NCI-H1694 treated with DMSO at 0.1 percent for 48 hours (cell line): ENCODE results near the gene SEC31B.

Experiments used
- DNase-seq: peaks from one replicate; lab custom pipeline; 2025; lab: John Stamatoyannopoulos, UW

The SEC31B gene

DNA sequence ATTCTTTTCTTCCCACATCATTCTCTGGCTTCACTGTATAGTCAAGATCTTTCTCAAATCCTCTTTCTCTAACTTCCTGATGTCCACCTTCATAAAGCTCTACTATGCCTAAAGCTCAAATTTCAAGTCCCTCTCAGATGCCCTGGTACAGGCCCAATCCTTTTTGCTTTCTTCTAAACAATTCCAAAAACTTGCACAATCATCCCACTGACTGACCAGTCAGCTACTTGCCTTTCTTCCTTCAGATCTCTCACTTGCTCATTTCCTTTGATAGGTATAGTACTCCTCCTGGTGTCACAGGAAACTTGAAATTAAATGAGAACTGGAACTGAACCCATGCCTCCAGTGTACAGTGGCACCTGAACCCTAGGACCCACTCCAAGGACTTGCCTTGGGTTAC, 18.2 kb downstream of the SEC31B start:
- DNase-seq: no peak

DNA sequence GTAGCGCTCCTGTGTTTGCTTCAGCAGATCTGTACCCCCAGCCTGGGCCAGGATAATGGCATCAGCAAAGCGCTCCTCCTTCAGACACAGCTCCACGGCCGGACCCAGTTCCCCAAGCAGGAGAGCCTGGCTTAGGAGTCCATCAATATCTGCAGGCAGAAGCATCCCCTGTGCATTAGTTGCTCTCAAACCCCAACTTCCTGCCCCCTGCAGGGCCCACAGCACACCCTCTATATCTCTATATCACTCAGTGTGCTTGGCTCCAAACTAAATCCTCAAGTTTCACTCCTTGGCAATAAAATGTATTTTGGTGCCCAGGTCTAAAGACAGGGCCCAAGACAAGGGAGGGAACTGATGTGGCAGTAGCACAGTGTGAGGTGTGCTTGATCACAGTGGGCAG, 21.6 kb downstream of the SEC31B start:
- no peak for DNase-seq

DNA sequence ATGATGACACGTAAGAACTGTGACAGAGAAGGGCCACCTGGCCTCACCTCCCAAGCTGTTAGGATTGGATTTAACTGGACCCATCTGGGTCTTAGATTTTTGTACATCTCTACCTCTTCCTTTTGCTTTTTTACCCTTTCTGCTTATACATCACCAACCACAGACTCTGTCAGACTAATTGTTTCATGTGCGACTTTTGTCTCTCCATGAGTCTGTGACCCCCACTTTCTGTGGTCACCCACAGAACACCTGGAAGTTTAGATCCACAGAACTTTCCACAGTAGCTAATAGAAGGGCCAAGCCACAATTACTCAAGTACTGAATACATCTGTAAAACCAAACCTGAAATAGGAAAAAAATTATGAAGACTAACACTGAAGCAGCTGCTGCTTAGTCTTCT, 23.1 kb downstream of the SEC31B start:
- DNase-seq: no peak

DNA sequence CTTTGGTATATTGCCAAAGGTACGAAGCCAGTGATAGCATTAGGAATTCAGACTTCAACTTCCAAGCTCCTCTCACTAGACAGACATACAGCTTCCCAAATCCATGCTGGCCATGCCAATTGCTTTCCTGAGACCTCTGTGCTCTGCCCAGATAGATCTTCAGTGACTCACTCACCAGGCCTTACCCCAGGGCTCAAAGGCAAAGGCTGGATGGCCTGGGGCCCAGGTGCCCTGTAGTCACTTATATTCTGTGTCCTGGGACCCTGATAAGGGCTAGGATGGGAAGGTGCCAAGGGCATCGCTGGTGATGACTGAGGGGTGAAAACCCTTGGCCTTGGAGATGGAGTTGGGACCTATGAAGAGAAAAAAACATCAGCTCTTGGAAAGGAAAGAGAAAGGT, 29.1 kb downstream of the SEC31B start:
- DNase-seq: no peak

DNA sequence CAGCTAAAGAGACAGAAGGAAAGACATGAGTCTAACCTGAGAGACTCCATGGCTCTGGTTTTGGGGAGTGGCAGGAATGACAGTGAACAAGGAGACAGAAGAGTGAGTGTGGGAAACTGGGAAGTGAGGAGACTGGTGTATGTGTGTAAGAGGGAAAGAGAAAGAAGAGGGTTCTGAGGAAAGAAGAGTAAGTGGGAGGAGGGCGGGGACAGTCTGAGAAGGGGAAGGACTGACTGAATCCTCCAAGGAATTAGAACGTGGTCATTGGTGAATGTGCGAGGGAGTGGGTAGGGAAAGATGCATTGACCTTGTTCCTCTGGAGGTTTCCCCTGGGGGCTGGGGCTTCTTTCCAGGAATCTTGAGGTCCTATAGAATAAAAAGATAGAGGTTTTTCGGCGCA, 30.3 kb downstream of the SEC31B start:
- DNase-seq: no peak

DNA sequence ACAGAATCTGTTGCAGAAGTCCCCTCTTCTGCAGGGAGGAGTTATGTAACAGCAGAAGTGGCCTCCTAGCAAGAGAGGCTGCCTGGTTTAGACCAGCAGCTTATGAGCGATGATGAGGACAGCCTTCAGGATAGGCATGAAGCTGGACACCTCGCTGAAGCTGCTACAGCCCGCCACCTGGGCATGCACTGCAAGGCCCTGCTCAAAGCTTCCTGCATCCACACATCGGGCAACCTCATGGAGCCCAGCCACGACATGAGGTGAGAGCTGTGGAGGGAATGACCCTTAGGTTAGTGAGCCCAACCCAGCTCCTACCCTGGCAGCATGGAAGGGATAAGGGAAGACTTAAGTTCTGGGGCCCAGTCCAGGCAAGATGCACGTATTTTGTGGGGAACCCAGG, 32.1 kb downstream of the SEC31B start:
- no peak for DNase-seq

DNA sequence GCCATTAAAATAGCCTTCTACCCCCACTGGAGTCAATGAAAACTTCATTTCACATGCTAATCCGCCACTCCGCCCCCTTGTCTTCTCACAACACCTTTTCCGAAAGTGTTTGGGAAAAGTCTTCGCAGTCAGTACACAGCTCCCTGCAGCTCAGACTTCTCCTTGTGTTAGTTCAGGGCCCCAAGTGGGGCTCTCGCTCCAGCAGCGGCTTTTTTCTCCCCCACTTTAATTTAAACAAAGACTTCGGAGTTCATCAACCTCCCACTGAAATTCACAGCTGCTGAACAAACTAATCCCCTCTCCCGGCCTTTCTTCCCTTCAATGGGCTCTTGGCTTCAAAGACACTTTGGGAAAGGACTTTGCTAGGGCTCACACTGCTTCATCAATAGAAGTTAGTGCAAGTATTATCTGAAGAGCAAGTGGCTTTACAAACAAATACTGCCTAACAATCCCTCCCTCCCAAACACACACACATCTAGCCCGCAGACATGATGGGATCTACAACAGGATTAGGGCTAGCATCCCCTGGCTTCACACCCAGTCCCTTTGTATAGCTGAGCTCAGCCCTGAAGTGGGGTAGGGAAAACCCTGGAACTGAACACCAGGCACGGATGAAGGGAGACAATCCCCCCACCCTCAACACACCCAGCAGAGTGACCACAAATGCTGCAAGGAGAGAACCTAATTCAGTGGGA, 33.7 kb downstream of the SEC31B start:
- DNase-seq: no peak

DNA sequence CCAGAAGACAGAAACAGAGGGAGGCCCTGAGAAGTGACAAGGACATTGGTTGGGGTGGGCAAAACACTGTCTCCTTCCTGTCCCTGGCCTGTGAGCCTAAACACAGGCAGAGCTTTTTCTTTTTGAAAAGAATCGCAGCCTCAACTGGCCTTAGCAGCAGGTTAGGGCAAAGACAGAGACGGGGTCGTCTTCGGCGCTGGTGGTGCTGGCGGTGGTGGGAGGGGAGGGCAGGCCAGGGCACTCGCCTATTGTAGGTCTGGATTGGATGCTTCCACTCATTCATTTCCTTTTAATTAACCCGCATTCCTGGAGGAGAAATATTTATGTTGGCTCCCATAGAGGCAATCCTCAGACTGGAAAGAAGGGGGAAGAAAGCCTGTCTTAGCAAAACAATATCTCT, 34.3 kb downstream of the SEC31B start:
- DNase-seq: no peak

DNA sequence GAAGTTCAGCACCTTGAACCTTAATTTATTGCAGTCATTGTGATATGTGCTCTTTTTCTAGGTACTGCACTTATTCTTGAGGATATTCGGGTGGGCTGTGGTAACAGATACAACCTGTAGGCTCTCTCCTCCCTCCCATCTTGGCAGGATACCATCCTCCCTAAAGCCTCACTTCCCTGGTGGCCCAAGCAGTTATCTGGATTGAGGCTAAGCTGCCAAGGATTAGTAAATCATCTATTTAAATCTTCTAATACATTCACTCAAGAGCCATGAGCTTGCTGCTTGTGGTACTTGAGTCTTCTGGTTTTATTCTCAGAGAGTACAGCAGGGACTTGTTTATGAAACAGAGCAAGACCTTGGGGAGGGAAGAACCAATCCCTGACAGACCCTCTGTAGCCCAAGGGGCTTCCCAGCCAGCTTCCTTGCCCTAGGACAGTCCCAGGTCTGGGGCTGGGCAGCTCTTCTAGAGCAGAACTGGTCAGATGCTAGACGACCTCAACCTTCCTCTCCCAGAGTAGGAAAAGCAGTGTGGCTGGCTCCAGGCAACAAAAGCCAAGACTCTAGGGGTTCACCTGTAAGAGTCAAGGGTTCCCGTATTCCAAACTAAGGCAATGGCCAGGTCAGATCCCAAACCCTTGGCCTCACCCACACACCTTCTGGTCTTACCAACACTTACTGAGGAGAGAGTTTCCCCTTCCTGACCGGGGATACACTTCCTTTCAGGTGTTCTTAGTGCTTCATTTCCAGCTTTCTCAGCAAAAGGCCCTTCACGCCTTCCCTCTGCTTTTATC, 35.6 kb downstream of the SEC31B start:
- no peak for DNase-seq

DNA sequence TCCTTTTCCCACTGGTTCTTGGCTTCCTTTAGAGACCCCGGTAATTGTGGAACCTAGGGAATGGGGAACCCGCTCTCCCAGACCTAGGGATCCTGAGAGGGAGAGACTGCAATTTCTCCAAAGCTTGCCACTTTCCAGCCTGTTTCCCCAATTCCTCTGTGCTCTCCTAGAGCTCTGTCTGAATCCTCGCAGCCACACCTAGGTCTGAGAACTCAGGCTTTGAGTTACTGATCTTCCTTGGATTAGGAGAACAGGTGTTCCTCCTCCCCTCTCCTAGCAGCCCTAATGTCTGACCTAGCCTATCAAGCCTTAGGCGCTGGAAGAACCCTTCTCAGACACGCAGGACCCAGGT, 36.9 kb downstream of the SEC31B start:
- no peak for DNase-seq

DNA sequence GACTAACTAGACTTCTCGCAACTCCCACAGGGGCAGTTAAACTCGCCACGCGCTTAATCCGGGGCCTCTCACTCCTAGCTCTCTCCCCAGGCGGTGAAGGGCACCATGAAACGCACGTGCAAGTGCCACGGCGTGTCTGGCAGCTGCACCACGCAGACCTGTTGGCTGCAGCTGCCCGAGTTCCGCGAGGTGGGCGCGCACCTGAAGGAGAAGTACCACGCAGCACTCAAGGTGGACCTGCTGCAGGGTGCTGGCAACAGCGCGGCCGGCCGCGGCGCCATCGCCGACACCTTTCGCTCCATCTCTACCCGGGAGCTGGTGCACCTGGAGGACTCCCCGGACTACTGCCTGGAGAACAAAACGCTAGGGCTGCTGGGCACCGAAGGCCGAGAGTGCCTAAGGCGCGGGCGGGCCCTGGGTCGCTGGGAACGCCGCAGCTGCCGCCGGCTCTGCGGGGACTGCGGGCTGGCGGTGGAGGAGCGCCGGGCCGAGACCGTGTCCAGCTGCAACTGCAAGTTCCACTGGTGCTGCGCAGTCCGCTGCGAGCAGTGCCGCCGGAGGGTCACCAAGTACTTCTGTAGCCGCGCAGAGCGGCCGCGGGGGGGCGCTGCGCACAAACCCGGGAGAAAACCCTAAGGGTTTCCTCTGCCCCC, 37.4 kb downstream of the SEC31B start:
- peak; percentile 19 for DNase-seq

DNA sequence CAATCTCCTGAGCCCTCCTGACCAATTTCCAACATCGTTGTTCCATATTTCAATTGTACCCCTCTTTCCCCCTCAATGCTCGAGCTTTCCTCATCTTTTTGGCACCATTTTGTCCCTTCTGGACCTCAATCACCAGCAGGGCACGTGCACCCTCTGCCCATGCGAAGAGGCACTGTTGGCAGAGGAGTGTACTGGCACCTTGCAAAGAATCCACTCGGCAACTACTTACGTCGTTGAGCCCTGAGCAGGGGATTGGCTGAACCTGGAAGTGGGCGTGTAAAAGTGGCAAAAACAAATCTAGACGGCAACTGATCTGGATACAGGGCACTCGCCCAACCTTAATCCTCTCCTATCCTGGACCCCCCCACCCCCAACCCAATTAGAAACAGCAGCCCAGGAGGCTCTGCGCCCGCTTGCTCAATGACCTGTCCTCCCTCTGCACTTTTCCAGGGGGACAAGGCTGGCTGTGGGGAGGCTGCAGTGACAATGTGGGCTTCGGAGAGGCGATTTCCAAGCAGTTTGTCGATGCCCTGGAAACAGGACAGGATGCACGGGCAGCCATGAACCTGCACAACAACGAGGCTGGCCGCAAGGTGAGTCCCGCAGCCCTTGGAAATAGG, 38.1 kb downstream of the SEC31B start:
- DNase-seq: peak; percentile 86

DNA sequence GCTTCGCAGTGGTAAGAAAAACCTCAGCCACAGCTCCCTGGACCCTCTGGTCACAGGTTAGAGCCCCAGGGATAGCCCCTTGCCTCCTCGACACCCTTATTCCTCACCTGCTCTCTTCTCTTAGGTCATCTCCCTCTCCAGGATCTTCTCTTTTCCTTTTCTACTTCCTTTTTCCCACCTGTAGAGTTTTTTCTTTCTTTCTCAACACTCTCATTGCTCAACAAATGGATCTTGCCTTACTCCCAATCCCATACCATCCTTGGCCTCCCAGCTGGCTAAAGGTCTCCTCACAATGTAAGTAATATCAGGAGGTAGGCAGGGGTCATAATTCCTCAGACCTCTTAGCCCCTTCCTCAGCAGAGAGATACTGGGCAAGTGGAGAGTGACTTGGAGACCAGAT, 39.7 kb downstream of the SEC31B start:
- no peak for DNase-seq

DNA sequence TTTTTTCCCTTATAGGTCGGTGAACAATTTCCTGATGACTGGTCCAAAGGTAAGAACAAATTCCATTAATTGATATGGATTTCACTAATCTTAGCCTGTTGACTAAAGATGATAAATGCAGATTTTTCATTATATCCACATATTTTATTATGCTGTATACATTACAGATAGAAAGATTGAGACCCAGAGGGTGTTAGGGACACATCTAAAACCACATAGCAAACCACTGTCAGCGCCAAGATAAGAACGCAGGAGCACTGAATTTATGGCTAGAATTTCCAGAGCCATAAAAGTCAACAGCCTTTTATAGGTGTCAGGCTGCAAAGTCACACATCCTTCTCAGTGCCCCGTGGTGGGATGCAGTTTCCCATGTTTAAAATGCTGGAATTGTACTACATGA, 40.6 kb downstream of the SEC31B start:
- no peak for DNase-seq

DNA sequence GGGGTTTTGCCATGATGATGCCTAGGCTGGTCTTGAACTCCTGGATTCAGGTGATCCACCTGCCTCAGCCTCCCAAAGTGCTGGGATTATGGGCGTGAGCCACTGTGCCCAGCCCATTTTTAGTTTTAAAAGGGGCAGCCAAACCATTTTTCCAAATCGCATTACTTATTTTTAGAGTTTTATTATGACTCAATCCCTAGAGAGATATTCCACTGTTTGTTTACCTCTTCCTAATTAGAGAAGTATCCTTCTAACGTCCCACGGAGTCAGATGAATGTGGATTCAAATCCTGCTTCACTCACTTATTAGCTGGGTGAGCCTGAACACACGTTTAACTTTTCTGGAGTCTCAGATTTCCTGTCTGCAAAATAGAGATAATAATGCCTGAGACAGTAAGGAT, 41.7 kb downstream of the SEC31B start:
- no peak for DNase-seq

DNA sequence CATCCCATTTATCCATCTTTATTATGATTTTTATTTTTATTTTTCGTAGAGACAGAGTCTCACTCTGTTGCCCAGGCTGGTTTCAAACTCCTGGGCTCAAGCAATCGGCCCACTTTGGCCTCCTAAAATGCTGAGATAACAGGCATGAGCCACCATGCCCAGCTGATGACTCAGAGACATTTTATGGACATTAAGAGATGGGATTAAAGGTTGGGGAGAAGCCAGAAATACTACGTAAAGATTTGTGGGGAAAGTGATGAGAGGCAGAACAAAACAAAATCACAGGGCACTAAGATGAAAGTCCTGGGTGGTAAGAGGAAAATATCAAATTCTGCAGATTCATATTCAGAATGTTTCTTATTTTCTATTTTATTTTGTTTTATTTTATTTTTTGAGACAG, 49.3 kb downstream of the SEC31B start:
- DNase-seq: no peak

DNA sequence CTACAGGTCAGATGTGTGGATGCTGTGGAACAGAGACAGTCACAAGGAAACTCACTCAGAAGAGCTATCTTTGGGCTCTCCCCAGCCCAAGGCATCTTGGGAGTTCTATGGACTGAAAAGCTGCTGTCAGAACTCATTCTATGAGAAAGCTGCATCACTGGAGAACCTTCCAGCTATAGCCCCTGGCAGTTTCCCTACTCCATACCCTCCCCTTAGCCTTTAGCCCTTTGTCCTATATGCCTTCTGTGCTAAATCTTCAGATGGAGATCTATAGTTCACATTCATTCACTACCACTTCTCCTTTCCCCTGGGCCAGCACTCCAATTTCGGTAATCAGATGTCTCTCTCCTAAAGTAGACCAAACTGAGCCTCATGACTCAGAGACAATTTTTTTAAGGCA, 49.9 kb downstream of the SEC31B start:
- DNase-seq: no peak

DNA sequence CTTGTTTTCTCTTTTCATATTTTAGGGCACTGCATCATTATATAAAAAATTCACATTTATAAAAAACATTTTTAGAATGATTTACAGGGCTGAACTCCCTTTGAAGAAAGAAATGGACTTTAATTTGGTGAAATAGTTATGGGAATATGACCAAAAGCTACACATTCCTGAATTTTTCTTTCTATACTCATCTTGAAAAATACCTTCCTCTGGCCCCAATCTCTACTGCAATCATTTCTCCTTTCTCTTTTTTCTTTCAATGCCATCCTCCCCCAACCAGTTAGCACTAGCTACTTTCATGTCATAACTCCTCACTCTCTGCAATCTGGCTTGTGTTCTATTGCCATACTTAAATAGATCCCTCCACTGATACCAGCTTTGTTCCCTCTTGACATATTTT, 50.7 kb downstream of the SEC31B start:
- DNase-seq: no peak

DNA sequence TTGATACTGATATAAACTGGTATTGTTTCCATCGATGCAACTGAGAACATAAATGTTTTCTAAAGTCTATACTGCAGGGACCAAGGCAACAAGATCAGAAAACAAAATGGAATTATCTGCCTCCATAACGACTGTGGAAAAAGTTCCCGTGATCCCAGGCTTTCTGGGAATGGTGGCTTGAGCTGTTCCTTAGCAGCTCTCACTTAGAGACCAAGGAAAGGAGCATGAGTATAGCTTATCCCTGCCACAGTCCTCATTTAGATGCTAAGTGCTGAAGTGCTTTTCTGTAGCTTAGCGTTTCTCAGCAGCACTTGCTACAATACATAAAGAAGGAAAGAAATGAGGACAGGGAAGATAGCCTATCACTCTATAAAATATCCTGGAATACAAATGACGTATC, 51.3 kb downstream of the SEC31B start:
- no peak for DNase-seq

DNA sequence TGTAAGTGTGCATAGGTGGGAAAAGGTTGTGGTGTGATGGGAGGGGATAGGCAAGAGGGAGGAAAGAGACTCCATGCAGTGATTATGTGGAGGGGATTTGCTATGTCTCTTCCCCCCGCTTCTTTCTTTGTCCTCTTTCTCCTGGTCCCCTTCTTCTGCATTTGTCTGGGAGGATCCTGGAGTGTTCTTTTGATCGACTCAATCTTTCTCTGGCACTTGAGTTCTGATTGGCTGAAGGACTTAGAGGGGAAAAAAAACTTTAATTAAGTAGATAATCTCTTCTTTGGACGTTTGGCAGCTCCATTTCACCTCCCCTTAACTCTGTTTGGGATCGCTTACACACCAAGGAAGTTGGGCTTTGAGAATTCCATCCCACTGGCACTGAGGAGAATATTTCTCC, 57.0 kb downstream of the SEC31B start, which contains the start of gene WNT8B:
WNT8B (plus strand) TSS at position 301 of the 400 bp plus-strand sequence. CDS start 160 bp downstream, outside the sequence.
- no peak for DNase-seq

DNA sequence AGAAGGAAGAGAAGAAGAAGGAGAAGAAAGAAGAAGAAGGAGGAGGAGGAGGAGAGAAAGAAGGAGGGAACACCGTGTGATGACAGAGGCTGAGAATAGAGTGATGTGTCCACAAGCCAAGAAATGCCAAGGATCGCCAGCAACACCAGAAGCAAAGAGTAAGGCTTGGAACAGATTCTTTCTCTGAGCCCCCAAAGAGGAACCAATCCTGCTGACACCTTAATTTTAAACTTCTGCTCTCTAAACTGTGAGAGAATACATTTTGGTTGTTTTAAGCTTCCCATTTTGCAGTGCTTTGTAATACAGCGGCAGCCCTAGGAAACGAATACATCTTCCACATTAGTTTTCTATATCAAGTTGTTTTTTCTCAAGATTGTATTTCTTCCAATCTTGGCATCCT, 70.7 kb downstream of the SEC31B start:
- DNase-seq: no peak

DNA sequence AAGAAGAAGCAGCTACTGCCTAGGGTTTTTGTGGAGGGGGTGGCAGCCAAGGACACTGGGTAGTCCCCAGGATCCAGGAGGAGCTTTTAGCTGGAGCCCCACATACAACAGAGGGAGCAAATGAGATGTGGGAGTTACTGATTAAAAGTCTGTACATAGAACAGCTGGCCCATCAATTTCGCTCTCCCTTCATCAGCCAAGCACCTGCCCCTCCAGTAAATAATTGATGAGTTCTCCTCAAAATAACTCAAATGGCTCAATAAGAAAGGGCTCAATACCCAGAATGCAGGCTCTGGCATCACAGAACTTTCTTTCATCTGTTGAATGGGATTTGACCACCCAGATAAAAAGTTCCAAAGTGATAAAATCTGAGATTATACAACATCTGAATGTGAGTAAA, 72.0 kb downstream of the SEC31B start:
- DNase-seq: no peak
